ES-I3 (cell line): Measurements from ENCODE around the gene RNF157.

Experiments used
- H3K36me3 ChIP-seq: 2 replicates; pipeline ENCODE4 v1.6.1; 2013; ENCODE audit warnings: mild to moderate bottlenecking, low read length, control low read depth, moderate library complexity; ENCODE audit not compliant: insufficient read depth
- H3K4me1 ChIP-seq: 2 replicates; pipeline ENCODE4 v1.6.1; 2013; ENCODE audit warnings: mild to moderate bottlenecking, control low read depth, low read length; ENCODE audit not compliant: insufficient read depth
- H3K9ac ChIP-seq: 2 replicates; pipeline ENCODE4 v1.6.1; 2013; ENCODE audit warnings: low read depth, mild to moderate bottlenecking, low read length, moderate library complexity
- H3K9me3 ChIP-seq: 2 replicates; pipeline ENCODE4 v1.6.1; 2013; ENCODE audit warnings: mild to moderate bottlenecking, low read length, moderate library complexity; ENCODE audit not compliant: control insufficient read depth, insufficient read depth

Gene RNF157

DNA sequence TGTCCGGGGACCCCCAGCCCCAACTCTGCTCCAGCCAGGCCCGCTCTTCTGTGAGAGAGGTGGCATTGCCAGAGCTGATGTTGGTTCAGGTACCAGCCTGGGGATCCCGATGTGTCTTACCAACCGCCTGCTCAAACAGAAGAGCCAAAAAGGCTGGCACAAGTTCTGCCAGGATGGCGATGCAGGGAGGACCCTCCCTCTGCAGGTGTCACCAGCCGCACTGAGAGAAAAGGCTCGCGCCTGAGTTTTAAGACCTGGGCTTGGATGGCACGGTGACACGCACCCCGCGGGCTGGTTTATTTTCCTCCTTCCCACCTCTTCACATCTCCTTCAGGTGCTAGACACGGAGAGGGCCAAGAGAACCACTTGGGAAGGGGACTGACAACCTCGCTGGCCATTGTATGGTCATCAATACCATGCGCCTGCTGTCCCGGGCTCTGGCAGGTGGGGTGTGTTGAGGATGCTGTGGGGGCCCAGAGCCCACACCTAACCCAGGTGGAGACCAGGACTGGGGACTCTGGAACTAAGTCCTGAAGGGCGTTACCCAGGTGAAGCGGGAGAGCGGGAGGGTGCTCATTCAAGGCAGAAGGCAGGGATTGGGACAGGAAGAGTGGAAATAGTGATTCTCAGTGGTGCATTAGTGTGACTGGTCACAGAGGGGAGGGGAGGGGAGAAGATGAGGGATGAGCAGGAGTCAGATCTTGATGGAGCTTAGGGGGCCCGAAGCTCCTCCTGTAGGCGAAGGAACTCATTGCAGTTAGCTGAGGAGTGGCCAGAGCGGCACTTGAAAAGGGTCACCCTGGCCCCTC, 115.5 kb downstream of the RNF157 start:
- Histone ChIP-seq H3K9ac (no peak overlapping the region), H3K36me3 (no peaks in the 10 kb centered on the region), H3K4me1 (peaks cover 11% of the 10 kb centered on the region), H3K9me3 (no peaks in the 10 kb centered on the region)

DNA sequence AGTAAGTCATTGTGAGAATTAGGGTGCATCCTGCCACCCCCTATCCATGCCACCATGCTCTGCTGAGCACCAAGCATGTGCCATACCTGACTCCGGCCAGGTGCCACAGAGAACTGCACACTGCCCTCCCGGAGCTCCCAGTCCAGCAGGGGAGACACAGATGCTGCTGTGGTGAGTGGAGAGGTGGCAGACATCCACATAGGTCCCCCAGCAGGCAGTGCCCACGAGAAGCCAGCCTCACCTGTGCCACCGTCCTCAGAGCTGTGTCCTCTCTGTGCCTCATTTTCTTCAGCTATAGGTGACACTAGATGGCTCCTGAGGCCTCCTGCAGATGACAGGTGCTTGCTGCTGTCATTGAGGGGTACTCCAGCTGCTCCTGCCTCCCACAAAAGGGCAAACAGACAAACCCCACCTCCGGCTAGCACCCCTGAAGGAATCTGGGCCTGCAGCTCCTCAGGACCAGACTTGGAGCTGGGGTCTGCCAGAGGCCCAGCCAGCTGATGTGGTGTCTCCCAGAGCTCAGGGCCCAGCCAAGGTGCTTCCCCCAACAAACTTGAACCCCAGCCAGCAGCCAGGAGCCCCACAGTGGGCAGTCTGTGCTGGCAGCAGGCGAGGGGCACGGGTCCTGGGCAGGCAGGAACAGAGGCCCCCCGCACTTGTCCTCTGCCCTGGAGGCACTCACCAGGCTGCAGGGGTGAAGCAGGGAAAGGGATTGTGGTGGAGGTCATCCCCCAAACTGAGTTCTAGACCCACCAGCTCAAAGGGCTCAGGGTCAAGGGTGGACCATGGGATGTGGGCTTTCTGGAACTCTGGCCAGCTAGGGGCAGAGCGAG, 116.3 kb downstream of the RNF157 start:
- peaks cover 11% of the 10 kb centered on the region for H3K4me1 ChIP-seq
- H3K9me3 ChIP-seq: no peaks in the 10 kb centered on the region
- H3K9ac ChIP-seq: no peak overlapping the region
- no peaks in the 10 kb centered on the region for H3K36me3 ChIP-seq

DNA sequence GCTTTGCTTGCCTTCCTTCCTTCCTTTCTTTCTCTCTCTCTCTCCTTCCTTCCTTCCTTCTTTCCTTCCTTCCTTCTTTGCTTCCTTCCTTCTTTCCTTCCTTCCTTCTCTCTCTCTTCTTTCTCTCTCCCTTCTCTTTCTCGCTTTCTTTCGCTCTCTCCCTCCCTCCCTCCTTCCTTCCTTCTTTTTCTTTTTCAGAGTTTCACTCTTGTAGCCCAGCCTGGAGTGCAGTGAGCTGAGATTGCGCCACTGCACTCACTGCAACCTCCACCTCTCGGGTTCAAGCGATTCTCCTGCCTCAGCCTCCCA, 117.1 kb downstream of the RNF157 start:
- no peaks in the 10 kb centered on the region for H3K9me3 ChIP-seq
- no peak overlapping the region for H3K9ac ChIP-seq
- H3K36me3 ChIP-seq: no peaks in the 10 kb centered on the region
- H3K4me1 ChIP-seq: peaks cover 11% of the 10 kb centered on the region

DNA sequence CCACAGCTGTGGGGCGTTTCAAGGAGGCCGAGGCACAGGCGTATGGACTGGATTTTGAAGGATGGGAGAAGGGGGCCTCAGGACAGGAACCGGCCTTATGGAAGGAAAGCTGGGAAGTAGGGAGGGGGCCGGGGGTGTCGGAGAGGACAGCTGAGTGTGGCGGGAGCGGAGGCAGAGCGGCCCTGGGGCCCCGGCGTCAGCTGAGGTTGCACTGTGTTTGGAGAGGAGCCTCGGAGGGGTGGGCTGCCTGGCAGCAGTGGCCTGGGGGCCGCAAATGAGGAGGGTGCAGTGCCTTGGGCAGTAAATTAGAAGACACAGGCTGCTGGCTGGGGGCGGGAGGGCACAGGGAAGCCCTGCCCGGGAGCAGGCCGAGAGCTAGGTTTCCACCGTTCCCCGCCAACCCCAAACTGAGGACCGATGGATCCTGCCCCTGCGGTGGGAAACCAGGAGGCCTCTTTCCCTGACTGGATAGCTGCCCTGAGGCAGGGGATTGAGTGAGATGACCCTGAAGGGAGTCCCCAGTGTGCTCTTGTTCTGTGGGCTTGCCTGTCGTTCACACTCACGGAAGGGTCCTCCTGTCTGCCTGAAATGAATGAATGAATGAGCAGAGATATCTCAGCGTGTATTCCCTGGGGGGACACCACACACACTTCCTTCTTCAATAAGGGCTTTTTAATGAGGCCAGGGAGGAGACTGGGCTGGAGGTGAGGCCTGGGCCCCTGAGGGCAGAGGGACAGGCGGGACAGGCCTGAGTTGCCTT, 117.7 kb downstream of the RNF157 start:
- H3K9me3 ChIP-seq: no peaks in the 10 kb centered on the region
- peaks cover 11% of the 10 kb centered on the region for H3K4me1 ChIP-seq
- no peaks in the 10 kb centered on the region for H3K36me3 ChIP-seq
- H3K9ac ChIP-seq: peak overlapping the region; percentile 46

DNA sequence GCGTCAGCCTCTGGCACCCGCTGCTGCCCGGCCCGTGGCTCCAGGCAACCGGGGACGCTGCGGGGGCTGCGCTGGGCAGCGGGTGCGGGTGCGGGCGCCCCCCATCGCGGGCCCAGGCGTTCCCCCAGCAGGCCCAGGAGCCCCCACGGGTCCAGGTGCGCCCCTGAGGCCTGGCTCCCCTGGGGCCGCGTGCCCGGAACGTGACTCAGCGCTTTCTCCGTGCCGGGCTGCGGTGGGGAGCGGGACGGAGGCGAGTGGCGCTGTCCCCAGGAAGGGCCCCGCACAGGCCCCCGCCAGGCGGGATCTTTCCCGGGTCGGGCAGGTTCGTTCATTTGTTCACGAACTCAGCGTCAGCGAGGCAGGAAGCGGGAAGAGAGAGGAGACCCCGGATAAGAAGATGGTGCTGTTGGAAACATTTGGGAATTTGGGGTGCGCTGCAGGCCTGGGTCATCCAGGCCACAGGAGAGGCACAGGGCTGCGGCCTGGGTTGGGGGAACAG, 118.3 kb downstream of the RNF157 start:
- Histone ChIP-seq H3K9ac (peak overlapping the region; percentile 46), H3K9me3 (no peaks in the 10 kb centered on the region), H3K36me3 (no peaks in the 10 kb centered on the region), H3K4me1 (peaks cover 11% of the 10 kb centered on the region)

DNA sequence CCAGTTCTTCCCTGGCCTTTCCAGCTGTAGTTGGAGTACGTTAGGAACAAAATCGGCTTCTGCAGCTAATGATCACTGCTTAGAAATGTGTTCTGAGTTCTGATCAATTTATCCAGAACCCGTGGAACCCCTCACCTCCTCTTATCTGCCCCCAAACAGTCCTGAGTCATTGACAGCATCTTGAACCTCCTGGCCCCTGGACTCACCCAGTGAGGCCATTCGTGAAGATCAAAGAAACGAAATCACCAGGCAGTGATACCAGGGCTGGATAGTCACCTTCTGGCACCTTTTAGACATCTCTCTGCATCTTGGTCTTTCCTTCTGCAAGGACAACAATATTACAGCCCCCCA, 119.7 kb downstream of the RNF157 start:
- Histone ChIP-seq H3K36me3 (no peaks in the 10 kb centered on the region), H3K4me1 (peaks cover 11% of the 10 kb centered on the region), H3K9me3 (no peaks in the 10 kb centered on the region), H3K9ac (no peak overlapping the region; the same call in 1 of the 2 replicates)

DNA sequence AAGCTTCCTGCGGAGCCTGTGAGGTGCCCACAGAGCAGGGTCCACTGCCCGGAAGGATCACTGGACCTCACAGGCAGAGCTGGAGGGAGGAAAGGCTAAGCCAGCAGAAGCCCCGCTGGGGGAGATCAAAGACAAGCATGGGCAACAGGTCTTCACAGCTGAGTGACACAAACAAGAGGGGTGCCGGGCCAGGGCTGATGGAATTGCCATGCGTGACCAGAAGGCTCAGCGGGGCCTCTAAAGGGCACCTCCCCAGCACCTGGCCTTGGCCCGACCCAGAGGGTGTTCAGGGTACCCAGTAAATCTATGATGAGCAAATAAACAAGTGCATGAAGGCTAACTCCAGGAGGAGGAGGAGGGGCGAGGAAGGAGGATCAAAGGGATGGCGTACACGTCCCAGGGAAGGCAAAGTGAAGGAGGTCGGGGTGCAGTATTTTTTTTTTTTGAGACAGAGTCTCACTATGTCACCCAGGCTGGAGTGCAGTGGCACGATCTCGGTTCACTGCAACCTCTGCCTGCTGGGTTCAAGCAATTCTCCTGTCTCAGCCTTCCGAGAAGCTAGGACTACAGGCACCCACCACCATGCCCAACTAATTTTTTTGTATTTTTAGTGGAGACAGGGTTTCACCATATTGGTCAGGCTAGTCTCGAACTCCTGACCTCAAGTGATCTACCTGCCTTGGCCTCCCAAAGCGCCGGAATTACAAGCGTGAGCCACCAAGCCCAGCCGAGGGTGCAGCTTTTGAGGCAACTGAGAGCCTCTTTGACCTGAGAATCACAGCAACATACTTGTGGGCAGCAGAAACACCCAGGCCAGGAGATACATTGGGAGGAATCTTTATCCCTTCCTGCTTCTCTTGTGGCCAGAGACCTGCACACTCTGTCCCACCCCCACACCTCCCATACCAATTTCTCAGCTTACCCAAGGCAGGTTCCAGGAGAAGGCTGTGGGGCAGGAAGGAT, 120.6 kb downstream of the RNF157 start:
- no peak overlapping the region for H3K9ac ChIP-seq
- H3K9me3 ChIP-seq: no peaks in the 10 kb centered on the region
- H3K4me1 ChIP-seq: peaks cover 11% of the 10 kb centered on the region
- H3K36me3 ChIP-seq: no peaks in the 10 kb centered on the region

DNA sequence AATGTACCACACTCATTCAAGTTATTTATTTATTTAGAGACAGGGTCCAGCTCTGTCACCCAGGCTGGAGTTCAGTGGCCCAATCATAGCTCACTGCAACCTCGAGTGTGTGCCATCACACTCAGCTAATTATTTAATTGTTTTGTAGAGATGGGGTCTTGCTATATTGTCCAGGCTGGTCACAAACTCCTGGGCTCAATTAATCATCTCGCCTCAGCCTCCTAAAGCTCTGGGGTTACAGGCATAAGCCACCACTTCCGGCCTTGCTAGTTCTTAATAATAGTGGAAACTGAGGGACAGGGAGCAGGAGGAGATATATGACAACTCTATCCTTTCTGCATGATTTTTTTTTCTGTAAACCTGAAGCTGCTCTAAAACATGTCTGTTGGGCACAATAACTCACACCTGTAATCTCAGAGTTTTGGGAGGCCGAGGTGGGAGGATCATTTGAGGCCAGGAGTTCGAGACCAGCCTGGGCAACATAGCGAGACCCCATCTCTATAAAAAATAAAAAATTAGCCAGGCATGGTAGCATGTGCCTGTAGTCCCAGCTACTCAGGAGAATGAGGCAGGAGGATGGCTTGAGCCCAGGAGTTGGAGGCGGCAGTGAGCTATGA, 125.0 kb downstream of the RNF157 start:
- H3K9me3 ChIP-seq: no peaks in the 10 kb centered on the region
- H3K9ac ChIP-seq: no peak overlapping the region
- peaks cover 4% of the 10 kb centered on the region for H3K4me1 ChIP-seq
- H3K36me3 ChIP-seq: no peaks in the 10 kb centered on the region

DNA sequence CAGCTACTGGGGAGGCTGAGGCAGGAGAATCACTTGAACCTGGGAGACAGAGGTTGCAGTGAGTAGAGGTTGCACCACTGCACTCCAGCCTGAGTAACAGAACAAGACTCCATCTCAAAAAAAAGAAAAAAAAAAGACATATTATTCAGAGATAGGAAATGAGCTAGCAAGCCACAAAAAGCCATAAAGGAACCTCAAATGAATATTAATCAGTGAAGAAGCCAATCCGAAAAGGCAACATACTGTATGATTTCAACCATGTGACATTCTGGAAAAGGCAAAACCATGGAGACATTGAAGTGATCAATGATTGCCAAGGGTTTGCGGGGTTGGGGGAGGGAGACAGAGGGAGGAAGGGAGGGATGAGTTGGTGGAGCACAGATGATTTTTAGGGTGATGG, 128.3 kb downstream of the RNF157 start:
- Histone ChIP-seq H3K36me3 (no peaks in the 10 kb centered on the region), H3K4me1 (no peaks in the 10 kb centered on the region), H3K9me3 (no peaks in the 10 kb centered on the region), H3K9ac (no peak overlapping the region)

DNA sequence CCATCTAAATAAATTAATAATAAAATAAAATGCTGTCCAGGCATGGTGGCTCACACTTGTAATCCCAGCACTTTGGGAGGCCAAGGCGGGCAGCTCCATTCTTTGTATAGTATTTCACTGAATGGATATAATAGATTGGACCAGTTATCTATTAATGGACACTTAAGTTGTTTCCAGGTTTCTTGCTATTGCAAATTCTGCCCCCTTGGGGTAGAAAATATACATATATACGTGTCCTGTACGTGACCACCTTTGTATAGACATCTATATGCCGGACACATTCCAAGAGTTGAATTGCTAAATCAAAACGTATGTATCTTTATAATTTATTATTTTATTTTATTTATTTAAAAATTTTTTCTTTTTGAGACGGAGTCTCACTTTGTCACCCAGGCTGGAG, 132.8 kb downstream of the RNF157 start:
- H3K4me1 ChIP-seq: peaks cover 12% of the 10 kb centered on the region
- H3K9ac ChIP-seq: no peak overlapping the region
- H3K9me3 ChIP-seq: no peaks in the 10 kb centered on the region
- H3K36me3 ChIP-seq: no peaks in the 10 kb centered on the region

DNA sequence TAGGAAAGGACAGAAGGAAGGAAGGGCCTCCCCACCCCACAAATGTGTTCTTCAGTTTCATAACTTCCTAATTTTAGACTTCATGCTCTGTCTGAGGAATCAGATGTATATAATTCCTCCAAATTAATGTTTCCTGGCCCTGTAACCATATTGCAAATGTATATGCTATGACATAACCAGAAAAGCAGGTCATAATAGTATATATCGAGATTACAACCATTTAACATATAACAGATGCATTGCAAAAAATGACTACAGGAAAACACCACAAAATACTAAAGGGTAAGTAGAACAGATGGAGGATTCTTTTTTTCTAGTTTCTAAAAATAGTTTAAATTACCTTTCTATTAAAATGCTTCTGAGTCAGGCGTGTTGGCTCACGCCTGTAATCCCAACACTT, 133.6 kb downstream of the RNF157 start:
- peaks cover 1% of the 10 kb centered on the region; the same call in 1 of the 2 replicates for H3K36me3 ChIP-seq
- H3K9me3 ChIP-seq: no peaks in the 10 kb centered on the region
- peaks cover 12% of the 10 kb centered on the region for H3K4me1 ChIP-seq
- H3K9ac ChIP-seq: no peak overlapping the region

DNA sequence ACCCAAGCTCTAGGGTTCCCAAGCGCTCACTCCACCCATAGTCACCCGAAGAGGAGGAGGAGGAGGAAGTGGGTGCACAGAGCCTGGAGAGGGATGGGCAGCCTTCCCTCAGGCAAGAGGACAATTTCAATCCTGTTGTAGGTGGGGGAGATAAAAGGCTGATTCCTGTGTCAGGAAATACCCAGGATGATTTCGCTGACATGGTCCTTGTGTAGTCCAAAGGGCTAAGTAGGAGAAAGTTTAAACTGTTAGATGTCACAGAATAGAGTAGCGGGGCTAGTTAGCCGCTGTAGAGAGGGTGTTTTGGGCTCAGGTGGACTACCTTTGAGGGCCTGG, 135.4 kb downstream of the RNF157 start:
- Histone ChIP-seq H3K9me3 (no peaks in the 10 kb centered on the region), H3K9ac (no peak overlapping the region; the same call in 1 of the 2 replicates), H3K4me1 (peaks cover 12% of the 10 kb centered on the region), H3K36me3 (peaks cover 14% of the 10 kb centered on the region)

DNA sequence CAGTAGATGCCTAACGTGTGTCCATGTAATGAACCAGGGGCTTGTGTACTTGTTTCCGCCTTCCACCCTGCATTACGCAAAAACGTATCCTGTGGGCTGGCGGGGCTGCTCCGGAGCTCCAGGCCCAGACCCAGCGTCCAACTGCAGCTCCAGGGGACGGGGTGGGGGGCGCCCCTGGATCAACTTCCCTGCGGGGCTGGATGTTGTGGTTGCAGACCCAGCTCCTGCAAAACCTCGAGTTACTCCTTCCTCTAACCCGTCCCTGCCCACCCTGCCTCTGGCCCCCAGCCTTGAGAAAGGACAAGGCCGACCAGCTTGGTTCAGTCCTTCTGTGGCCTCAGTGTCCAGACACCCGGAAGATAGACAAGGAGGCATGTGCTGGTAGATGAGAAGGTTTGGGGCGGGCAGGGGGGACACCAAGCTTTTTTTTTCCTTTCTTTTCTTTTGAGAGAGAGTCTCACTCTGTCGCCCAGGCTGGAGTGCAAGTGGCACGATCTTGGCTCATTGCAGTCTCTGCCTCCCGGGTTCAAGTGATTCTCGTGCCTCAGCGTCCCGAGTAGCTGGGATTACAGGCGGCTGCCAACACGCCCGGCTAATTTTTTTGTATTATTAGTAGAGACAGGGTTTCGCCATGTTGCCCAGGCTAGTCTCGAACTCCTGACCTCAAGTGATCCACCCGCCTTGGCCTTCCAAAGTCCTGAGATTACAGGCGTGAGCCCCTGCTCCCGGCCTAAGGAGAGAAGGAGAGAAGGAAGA, 136.0 kb downstream of the RNF157 start:
- H3K36me3 ChIP-seq: peaks cover 14% of the 10 kb centered on the region
- peak overlapping the region; percentile 76 for H3K9ac ChIP-seq
- H3K9me3 ChIP-seq: no peaks in the 10 kb centered on the region
- peaks cover 12% of the 10 kb centered on the region for H3K4me1 ChIP-seq
